Ovary (tissue), 3 donors: Measurements from ENCODE around the gene PITPNC1.

ENCODE experiments used
- EP300 ChIP-seq: sonication (generic); formaldehyde crosslinking; IDR thresholded peaks from one replicate; pipeline ENCODE4 v1.6.1; 2017; ENCODE audit warnings: antibody characterized with exemption
- POLR2A ChIP-seq: fragments of 450-650 bp; IDR thresholded peaks from one replicate; pipeline ENCODE4 v1.6.1; 2017; ENCODE audit warnings: antibody characterized with exemption, mild to moderate bottlenecking, moderate library complexity
- TF ChIP-seq, protein P1 (sequence below), 3 donors: fragments of 450-650 bp in 2 of 3; fragments of 200-600 bp in 1 of 3; IDR thresholded peaks; one replicate each; pipeline versions ENCODE4 v1.5.1 to v1.8.0; 2016 to 2022; ENCODE audit warnings: antibody characterized with exemption in 3 of 3, mild to moderate bottlenecking in 1 of 3
- donor health status: DM: no; HTN: no; CAD: no.

DNA sequence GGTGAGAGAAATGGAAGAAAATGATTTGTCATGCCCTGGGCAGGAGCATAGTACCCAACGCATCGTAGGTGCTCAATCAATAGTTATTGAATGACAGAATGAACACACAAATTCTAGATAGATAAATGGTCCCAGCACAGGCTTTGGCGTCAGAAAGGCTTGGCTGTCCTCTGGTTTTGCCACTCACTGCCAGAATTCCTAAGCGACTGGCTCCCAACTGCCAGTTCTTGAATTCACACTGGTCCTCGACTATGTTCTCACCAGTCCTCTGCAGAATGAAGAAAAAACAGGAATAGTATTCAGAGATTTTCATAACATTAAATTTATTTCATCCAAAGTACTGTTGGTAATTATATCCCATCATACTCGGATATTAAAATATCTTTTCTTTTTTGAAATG lies 177.6 kb downstream of the PITPNC1 start:
- TF ChIP-seq, protein P1, sequence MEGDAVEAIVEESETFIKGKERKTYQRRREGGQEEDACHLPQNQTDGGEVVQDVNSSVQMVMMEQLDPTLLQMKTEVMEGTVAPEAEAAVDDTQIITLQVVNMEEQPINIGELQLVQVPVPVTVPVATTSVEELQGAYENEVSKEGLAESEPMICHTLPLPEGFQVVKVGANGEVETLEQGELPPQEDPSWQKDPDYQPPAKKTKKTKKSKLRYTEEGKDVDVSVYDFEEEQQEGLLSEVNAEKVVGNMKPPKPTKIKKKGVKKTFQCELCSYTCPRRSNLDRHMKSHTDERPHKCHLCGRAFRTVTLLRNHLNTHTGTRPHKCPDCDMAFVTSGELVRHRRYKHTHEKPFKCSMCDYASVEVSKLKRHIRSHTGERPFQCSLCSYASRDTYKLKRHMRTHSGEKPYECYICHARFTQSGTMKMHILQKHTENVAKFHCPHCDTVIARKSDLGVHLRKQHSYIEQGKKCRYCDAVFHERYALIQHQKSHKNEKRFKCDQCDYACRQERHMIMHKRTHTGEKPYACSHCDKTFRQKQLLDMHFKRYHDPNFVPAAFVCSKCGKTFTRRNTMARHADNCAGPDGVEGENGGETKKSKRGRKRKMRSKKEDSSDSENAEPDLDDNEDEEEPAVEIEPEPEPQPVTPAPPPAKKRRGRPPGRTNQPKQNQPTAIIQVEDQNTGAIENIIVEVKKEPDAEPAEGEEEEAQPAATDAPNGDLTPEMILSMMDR (IDR thresholded peaks at IDR 0.05) = no peak
- TF ChIP-seq POLR2A (no peak), EP300 (no peak)
